GM19455 (cell line): ENCODE data around the gene GOLGA8B.
A peak's percentile ranks its signal among the peaks of the same experiment; 100 is the strongest.
"Not testable (repeated sequence)": the region's sequence is repeated elsewhere in the genome, so short reads cannot be mapped to it uniquely, and the experiment has no call there.

ENCODE experiments used
- ATAC-seq: cut with Tn5 transposase; IDR thresholded peaks from one replicate; pipeline ENCODE4 v1.9.1; 2021; ENCODE audit not compliant: unreplicated experiment

The GOLGA8B gene

GRCh38 chr15:34598799-34599585, 15.5 kb upstream of the GOLGA8B start:
- ATAC-seq: no peak

- ATAC-seq: no peak
These were observed 13.9 kb upstream of the GOLGA8B start for GRCh38 chr15:34597316-34597715.

GRCh38 chr15:34594361-34594760, 10.9 kb upstream of the GOLGA8B start:
- ATAC-seq: no peak

GRCh38 chr15:34591306-34591705, 7.9 kb upstream of the GOLGA8B start:
- ATAC-seq: no peak

DNA sequence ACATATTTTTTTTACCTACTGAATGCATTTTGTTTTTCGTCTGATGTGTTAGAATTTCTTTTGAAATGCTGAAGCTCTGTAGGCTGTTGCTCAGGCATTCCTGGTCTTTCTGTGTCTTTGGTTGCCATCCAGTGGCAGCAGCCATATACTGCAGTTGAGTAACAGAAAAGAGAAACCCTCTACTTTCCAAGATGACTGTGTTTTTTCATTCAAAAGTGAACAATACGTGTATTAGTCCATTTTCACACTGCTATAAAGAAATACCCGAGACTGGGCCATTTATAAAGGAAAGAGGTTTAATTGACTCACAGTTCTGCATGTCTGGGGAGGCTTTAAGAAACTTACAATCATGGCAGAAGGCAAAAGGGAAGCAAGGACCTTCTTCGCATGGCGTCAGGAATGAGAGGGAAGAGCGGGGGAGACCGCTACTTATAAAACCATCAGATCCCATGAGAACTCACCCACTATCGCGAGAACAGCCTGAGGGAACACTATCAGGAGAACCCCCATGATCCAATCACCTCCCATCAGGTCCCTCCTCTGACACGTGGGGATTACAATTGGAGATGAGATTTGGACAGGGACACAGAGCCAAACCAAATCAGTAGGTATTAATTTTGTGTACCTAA, 4.7 kb upstream of the GOLGA8B start:
- ATAC-seq: no peak

GRCh38 chr15:34585966-34586365, 2.5 kb upstream of the GOLGA8B start:
- not testable (repeated sequence) for ATAC-seq

- ATAC-seq: no peak
These were observed 1.5 kb upstream of the GOLGA8B start for GRCh38 chr15:34584996-34585395.

GRCh38 chr15:34584330-34584668, 848 bp upstream of the GOLGA8B start:
- ATAC-seq: no peak

DNA sequence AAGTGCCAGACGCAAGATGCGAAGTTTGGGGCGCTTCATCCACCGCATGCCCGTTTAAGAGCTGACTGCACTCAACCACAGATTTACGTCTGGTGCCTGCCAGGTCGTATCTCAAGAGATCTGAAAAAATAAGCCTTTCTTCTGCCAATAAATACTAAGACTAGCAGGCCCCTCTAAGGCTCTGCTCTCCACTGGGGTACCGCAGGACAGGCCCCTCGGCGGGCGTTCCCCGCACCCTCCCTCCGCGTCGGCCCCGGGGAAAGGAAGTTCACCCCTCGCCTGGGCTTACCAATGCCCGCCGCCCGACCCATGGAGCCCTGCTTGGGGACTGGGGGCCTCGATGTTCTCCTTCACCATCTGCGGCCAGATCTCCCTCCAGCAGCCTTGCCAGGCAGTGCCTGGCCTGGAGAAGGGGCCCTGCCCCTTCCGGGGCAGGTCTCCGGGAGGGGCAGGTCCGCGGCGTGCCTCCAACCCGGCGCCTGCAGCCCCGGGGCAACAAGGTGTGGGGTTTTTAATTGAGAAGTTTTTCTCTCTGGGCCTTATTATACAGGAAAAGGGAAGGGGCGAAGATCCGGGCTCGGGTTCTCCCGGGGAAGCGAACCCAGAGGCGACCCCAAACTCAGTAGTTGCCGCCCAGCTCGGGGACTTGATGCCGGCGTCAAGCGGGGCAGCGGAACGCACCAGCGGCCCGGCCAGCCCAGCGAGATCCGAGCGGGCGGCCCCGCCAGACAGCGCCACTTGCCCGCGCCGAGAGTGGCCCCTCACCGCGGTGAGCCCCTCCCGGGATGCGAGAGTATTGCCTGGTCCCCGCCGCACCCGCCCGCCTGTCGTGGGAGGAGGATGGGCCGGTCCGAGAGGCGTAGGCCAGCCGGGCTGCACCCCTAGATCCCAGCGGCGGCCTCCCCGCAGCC, 735 bp downstream of the GOLGA8B start:
- ATAC-seq: peak; percentile 49

DNA sequence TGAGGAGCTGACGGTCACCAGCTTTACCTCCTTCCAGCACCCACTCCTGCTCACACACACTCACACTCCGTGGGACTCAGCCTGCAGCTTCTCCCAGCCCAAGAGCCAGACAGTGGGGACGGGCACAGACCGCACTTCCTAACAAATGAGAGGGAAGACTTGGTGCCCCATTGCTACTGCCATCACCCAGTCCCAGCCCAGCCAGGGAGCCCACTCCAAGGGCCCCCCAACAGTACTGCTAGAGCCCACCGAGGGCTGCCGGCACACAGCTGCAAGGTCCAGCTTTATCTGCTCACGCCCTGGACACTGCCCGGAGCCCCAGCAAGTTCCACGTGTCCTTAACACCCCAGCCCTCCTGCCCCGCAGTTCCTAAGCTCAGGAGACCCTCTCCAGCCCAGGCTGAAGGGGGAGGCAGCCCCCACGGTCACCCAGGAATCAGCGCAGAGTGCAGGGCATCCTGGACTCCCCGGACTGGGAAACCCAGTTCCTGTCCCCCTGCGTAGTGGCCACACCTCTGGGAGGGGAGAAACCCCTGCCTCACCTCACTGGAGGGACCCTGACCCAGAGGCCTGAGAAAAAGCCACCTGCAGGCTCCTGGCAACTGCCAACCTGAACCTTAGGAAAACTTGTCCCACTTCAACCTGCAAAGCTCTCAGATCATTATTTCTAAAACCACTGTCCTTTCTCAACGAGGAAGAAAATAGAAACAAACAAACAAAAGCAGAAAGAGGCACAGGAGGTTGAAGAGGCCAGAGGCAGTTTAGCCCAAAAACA, 1.6 kb downstream of the GOLGA8B start:
- not testable (repeated sequence) for ATAC-seq

DNA sequence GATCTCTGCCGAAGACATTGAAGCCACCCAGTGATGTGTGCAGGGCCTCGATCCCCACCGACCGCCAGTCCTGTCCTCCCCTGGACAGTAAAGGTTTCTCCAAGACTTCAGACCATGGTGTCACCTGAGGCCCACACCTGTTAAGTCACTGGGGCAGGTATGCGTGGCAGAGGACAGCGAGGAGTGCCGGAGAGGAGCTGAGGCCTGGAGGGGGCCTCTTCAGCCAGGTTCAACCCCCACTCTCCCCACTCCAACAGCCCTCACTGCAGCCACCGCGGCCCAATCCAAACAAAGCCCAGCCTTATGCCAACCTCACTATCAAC, 2.4 kb downstream of the GOLGA8B start:
- ATAC-seq: no peak

- ATAC-seq: not testable (repeated sequence)
These were observed 3.0 kb downstream of the GOLGA8B start for GRCh38 chr15:34580251-34581042.

DNA sequence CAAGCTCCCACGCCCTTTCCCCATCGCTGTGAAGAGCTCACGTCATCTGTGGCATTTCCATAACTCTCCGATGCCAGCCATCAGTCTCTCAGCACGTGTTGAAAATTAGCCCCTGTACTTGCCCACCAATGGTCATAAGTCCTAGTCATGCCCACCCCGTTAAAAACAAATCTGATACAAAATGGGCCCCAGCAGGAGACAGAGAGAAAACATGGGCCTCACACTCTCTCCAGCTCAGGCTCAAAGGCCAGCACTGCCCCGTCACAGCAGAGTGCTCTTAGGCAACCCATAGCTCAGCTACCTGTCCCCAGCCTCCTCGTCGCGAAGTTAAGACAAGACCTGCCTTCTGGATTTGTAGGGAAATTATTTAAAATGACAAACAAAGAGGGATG, 5.2 kb downstream of the GOLGA8B start:
- no peak for ATAC-seq

GRCh38 chr15:34577658-34578282, 5.7 kb downstream of the GOLGA8B start:
- not testable (repeated sequence) for ATAC-seq

- ATAC-seq: not testable (repeated sequence)
These were observed 8.4 kb downstream of the GOLGA8B start for GRCh38 chr15:34575035-34575434.

DNA sequence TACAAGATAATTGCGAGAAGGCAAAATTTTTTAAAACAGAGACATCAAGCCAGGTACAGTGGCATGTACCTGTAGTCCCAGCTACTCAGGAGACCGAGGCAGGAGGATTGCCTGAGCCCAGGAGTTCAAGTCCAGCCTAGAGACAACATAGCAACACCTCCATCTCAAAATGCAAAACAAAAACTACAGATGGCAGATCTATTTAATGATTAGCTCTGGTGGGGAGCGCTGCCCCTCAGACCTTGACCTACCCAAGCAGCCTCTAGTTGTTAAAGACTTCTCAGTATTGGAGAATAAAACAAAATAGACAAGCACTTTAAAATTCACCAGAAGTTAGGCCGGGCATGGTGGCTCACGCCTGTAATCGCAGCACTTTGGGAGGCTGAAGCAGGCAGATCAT, 10.5 kb downstream of the GOLGA8B start:
- not testable (repeated sequence) for ATAC-seq

DNA sequence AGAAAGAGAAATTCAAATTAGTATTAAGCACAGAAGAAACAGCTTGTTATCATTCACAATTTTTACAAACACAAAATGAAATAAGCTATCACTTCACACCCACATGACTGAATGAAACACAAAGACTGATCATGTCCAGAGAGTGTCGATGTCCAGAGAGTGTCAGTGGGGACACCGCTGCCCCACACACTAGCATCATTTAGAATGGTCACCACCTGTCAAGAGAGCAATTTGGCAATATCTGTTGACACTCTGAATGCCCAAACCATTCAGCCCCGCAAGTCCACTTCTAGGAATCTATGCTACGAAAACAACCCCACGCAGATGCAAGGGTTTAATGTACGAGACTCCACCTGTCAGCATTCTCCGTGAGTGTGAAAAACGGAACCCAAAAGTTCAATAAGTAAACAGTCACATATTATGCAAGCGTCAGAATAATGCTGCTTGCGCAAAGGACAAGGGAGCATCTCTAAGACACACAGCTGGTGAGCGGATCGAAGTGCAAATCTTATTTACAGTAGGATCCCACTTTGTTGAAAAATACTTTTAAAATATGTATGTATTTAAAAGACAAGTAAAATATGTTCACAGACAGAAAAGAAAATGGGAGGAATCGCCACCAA, 11.3 kb downstream of the GOLGA8B start:
- ATAC-seq: not testable (repeated sequence)

DNA sequence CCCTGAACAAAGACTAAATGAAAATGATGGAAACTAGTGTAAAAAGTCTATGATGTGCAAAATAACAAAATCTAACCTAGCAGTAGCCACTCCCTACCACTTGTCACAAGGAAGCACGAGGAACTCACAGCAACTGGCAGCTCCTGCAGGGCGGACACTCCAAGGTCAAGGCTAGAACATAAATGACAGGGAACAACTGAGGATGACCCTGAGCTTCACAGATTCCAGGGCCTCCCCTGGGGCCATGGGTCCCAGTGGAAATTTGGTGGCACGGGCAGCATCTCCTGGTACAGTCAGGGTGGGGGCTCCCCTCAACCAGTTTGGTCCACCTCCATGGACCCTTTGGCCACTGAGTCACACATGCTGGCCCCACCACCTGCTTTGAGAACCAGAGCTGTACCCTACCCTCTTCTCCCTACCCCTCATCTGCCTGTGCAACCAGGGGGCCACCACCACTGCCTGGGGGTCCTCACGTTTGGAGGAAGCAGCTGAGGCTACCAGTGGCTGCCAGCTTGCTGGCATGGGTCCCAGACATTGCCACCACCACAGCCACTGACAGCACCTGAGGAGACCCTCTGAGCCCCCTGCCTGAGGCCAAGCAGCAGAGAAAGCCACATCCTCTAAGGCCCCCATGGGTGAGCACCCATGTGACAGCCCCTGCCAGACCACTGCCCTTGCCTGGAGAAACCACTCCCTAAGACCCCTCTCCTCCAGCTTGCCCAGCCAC, 13.6 kb downstream of the GOLGA8B start:
- not testable (repeated sequence) for ATAC-seq

- not testable (repeated sequence) for ATAC-seq
These were observed 16.3 kb downstream of the GOLGA8B start for GRCh38 chr15:34567174-34567573.
